Measurements from ENCODE around the gene MMP24OS.

DNA sequence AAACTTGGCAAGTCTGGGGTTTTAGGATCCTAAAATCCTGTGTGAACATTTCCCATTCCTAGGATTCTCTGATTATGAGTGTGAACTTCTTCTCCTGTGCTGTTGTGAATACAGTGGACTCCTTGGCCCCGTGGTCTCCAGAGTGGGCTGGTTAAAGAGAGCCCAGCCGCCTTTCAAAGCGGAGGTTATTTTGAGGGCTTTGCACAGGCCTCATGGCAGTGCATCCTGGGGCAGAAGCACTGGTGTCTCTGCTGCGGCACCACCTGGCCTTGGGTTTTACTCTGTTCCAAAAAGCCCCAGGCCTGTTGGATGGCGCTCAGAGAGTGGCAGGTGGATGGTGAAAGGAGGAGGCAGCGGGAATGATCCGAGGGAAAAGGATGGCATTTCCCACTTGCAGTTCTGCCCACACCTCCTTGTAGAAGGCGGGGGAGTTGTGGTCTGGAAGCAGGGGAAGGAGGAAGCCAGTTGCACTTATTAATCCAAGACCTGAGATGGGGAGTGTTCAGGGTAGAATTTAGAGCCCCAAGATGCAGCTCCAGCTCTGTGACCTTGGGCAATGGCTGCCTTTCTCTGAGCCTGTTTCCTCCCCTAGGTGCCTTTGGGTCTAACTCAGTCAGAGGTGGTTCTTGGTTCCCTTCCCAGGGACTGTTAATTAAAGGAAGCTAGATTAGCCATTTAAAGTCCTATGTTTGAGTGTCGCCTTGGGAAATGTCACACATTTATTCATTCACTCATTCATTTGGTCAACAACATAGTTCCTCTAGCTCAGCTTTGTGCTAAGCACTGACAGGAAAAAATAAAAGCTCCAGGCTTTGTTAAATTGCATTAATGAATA lies 29.1 kb downstream of the MMP24OS start:
- TF ChIP-seq, protein P1, sequence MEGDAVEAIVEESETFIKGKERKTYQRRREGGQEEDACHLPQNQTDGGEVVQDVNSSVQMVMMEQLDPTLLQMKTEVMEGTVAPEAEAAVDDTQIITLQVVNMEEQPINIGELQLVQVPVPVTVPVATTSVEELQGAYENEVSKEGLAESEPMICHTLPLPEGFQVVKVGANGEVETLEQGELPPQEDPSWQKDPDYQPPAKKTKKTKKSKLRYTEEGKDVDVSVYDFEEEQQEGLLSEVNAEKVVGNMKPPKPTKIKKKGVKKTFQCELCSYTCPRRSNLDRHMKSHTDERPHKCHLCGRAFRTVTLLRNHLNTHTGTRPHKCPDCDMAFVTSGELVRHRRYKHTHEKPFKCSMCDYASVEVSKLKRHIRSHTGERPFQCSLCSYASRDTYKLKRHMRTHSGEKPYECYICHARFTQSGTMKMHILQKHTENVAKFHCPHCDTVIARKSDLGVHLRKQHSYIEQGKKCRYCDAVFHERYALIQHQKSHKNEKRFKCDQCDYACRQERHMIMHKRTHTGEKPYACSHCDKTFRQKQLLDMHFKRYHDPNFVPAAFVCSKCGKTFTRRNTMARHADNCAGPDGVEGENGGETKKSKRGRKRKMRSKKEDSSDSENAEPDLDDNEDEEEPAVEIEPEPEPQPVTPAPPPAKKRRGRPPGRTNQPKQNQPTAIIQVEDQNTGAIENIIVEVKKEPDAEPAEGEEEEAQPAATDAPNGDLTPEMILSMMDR (IDR thresholded peaks at IDR 0.05) = no peak
- TF ChIP-seq POLR2A (IDR thresholded peaks at IDR 0.05) = no peak
